Umbilical cord (tissue), 2 donors: ENCODE data around the gene CPEB4. TPM values are rescaled to one million over a fixed set of nuclear protein-coding genes. Genes with fewer than 3 reads are reported as not detected.

Experiments
- DNase-seq: peaks from one replicate; pipeline ENCODE4 v3.0.0-alpha.2; 2015; ENCODE audit warnings: low spot score
- total RNA-seq: library from RNA; depleted of rRNA; stranded (reverse); fragments of >200 nt; gene quantifications from one replicate; pipeline ENCODE4 v1.2.3, GENCODE V29; 2014; ENCODE audit warnings: low replicate concordance; ENCODE audit not compliant: insufficient read depth

CPEB4 gene
- total RNA-seq, 1 donor from 2014 or later = 31.5 TPM

- DNase-seq = no peak
Observed at GRCh38 chr5:173858670-173859407, 29.3 kb upstream of the CPEB4 start.

- DNase-seq = no peak
Observed at GRCh38 chr5:173859408-173860159, 28.6 kb upstream of the CPEB4 start.

GRCh38 chr5:173862047-173862477, 26.1 kb upstream of the CPEB4 start:
- no peak for DNase-seq

- DNase-seq = no peak
Observed at GRCh38 chr5:173863359-173863758, 24.8 kb upstream of the CPEB4 start.

- DNase-seq = no peak
Observed at GRCh38 chr5:173864126-173865050, 23.8 kb upstream of the CPEB4 start.

GRCh38 chr5:173866243-173866857, 21.8 kb upstream of the CPEB4 start:
- no peak for DNase-seq

GRCh38 chr5:173866858-173867679, 21.1 kb upstream of the CPEB4 start:
- DNase-seq = no peak

- DNase-seq = no peak
Observed at GRCh38 chr5:173868096-173868880, 19.9 kb upstream of the CPEB4 start.

GRCh38 chr5:173869316-173869715, 18.8 kb upstream of the CPEB4 start:
- DNase-seq = no peak

GRCh38 chr5:173872957-173873305, 15.2 kb upstream of the CPEB4 start:
- no peak for DNase-seq

GRCh38 chr5:173873306-173873922, 14.7 kb upstream of the CPEB4 start:
- no peak for DNase-seq

- no peak for DNase-seq
Observed at GRCh38 chr5:173875189-173875588, 13.0 kb upstream of the CPEB4 start.

- DNase-seq = no peak
Observed at GRCh38 chr5:173878224-173878967, 9.8 kb upstream of the CPEB4 start.

GRCh38 chr5:173880306-173880985, 7.7 kb upstream of the CPEB4 start:
- no peak for DNase-seq

- no peak for DNase-seq
Observed at GRCh38 chr5:173881811-173882575, 6.2 kb upstream of the CPEB4 start.

GRCh38 chr5:173882632-173883031, 5.5 kb upstream of the CPEB4 start:
- DNase-seq = no peak

- DNase-seq = no peak
Observed at GRCh38 chr5:173883347-173883924, 4.7 kb upstream of the CPEB4 start.
